A673 (cell line): ENCODE measurements around the gene PFN3. TPM values are rescaled to one million over a fixed set of nuclear protein-coding genes. Genes with fewer than 3 reads are reported as not detected.

Experiments
- BruUV-seq: library from RNA; stranded (reverse); fragments of 400-500 nt; replicated peaks from 2 replicates; lab custom pipeline; 2021; lab: Mats Ljungman, UMichigan
- CTCF ChIA-PET: fragments of 300-600 bp; sonication (Branson Sonifier 250); formaldehyde crosslinking; loops from one replicate; lab custom pipeline; 2022; ENCODE audit warnings: antibody characterized with exemption; lab: Charles Lee
- POLR2A ChIA-PET: fragments of 300-600 bp; sonication (Branson Sonifier 250); formaldehyde crosslinking; loops from one replicate; lab custom pipeline; 2022; ENCODE audit warnings: antibody characterized with exemption; ENCODE audit not compliant: low non-redundant PET; lab: Charles Lee
- DNase-seq: peaks from one replicate; pipeline ENCODE4 v3.0.0-alpha.2; 2015; ENCODE audit warnings: low spot score
- H3K27ac ChIP-seq: fragments of 200-600 bp; sonication (generic); 2 replicates; pipeline ENCODE4 v1.5.1; 2016; ENCODE audit warnings: mixed run types, low read depth, mild to moderate bottlenecking, mixed read lengths, antibody characterized with exemption, low read length; ENCODE audit not compliant: poor library complexity, severe bottlenecking
- H3K27me3 ChIP-seq: fragments of 200-600 bp; sonication (generic); replicated peaks from 2 replicates; pipeline ENCODE4 v1.6.1; 2017; ENCODE audit warnings: mixed run types, low read depth, mild to moderate bottlenecking, mixed read lengths, antibody characterized with exemption, low read length; ENCODE audit not compliant: insufficient read depth, poor library complexity
- H3K36me3 ChIP-seq: fragments of 200-600 bp; sonication (generic); 2 replicates; pipeline ENCODE4 v1.6.1; 2016; ENCODE audit warnings: mixed run types, mild to moderate bottlenecking, mixed read lengths, antibody characterized with exemption, low read length; ENCODE audit not compliant: insufficient read depth, poor library complexity, severe bottlenecking
- H3K4me1 ChIP-seq: fragments of 200-600 bp; sonication (generic); 2 replicates; pipeline ENCODE4 v1.6.1; 2017; ENCODE audit warnings: mixed run types, mild to moderate bottlenecking, mixed read lengths, antibody characterized with exemption, low read length; ENCODE audit not compliant: insufficient read depth, poor library complexity, severe bottlenecking
- H3K4me3 ChIP-seq: fragments of 200-600 bp; sonication (generic); 2 replicates; pipeline ENCODE4 v1.5.1; 2016; ENCODE audit warnings: low read depth, mixed run types, mild to moderate bottlenecking, mixed read lengths, low read length; ENCODE audit not compliant: poor library complexity, severe bottlenecking
- H3K9me3 ChIP-seq: fragments of 200-600 bp; sonication (generic); 2 replicates; pipeline ENCODE4 v1.6.1; 2016; ENCODE audit warnings: mixed run types, low read depth, mild to moderate bottlenecking, mixed read lengths, antibody characterized with exemption, low read length; ENCODE audit not compliant: poor library complexity, severe bottlenecking
- EZH2 ChIP-seq: fragments of 200-600 bp; sonication (generic); IDR thresholded peaks from 2 replicates; pipeline ENCODE4 v1.6.1; 2017; ENCODE audit warnings: borderline replicate concordance, low read depth, mild to moderate bottlenecking, mixed read lengths, antibody characterized with exemption, low read length; ENCODE audit not compliant: poor library complexity, severe bottlenecking
- intact Hi-C: fragments of 100-400 bp; cut with micrococcal nuclease; formaldehyde crosslinking; loops from one replicate; pipeline ENCODE4 v1.10.0; 2022; ENCODE audit not compliant: unreplicated experiment
- total RNA-seq: library from RNA; stranded (reverse); gene quantifications from 2 replicates; pipeline ENCODE4 v1.2.3, GENCODE V29; 2021
- TF ChIP-seq, protein P1 (sequence below): fragments of 300-800, 200-600 bp; sonication (generic); conservative IDR thresholded peaks from 2 replicates; pipeline ENCODE4 v1.5.1; 2017; ENCODE audit warnings: low read depth, mild to moderate bottlenecking, antibody characterized with exemption, low read length, moderate library complexity, mixed read lengths

The PFN3 gene
- total RNA-seq, 1 experiment from 2014 or later, result not detected

DNA sequence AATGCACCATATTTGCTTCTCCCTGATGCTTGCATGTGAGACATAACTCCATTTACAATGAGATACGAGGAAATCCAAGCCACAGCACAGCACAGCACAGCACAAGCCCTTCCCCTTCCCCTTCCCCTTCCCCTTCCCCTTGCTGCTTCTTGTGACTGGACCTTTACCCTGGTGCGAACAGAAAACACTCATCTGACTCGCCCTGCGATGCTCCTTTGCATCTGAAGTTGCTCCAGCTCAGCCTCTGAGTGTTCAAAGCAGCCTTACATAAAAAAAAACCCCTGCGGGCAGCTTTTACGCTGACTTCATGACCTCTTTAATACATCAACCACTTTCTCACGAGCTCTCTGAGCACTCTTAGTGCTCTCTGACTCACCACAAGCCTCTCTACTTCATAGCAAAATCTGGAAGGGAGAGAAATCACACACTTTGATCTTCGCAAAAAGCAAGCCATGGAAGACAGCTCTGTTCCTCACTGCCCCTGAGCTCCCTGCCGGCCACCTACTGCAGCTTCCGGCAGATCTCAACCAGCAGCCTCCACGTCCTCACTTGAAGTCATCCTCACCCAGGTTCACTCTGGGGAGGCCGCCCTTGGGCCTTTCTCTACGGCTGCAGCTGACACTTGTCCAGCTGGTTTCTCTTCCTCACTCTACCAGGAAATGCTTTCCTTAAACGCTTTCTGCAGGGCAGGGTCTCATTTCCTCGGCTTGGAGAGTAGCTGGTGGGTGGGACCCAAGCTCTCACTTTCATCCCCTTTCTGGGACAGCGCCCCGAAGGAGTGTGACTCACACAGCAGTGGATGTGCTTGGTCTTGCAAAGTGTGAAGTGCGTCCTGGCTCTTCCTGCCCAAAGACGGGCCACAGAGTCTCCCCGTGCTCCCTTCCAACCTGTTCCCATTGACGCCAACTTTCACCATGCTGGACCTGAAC lies 11.0 kb downstream of the PFN3 start:
- DNase-seq, result no peak
- no peaks in the 10 kb centered on the region for H3K36me3 ChIP-seq
- no peak overlapping the region for H3K4me3 ChIP-seq
- BruUV-seq, result no TSS peak
- no peak overlapping the region for H3K27ac ChIP-seq
- H3K27me3 ChIP-seq, result no peaks in the 10 kb centered on the region
- CTCF ChIA-PET, result interaction anchor here (0.5 to 1.7 kb wide), 3 partner anchors 10 to 66 kb away, joined by 4 to 33 read pairs (median 8); no protein-coding TSS in a partner anchor
- POLR2A ChIA-PET, result no interaction called here
- TF ChIP-seq, protein P1, sequence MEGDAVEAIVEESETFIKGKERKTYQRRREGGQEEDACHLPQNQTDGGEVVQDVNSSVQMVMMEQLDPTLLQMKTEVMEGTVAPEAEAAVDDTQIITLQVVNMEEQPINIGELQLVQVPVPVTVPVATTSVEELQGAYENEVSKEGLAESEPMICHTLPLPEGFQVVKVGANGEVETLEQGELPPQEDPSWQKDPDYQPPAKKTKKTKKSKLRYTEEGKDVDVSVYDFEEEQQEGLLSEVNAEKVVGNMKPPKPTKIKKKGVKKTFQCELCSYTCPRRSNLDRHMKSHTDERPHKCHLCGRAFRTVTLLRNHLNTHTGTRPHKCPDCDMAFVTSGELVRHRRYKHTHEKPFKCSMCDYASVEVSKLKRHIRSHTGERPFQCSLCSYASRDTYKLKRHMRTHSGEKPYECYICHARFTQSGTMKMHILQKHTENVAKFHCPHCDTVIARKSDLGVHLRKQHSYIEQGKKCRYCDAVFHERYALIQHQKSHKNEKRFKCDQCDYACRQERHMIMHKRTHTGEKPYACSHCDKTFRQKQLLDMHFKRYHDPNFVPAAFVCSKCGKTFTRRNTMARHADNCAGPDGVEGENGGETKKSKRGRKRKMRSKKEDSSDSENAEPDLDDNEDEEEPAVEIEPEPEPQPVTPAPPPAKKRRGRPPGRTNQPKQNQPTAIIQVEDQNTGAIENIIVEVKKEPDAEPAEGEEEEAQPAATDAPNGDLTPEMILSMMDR, result no peak
- TF ChIP-seq EZH2, result no peak
- intact Hi-C loops, result loop anchor here (1.0 kb wide), 2 partner anchors 65 to 112 kb away; no protein-coding TSS in a partner anchor
- H3K4me1 ChIP-seq, result peaks cover 4% of the 10 kb centered on the region
- H3K9me3 ChIP-seq, result no peaks in the 10 kb centered on the region

- TF ChIP-seq, protein P1, result no peak
- no peak for TF ChIP-seq EZH2
- intact Hi-C loops, result no loop called here
These were observed 11.9 kb downstream of the PFN3 start for GRCh38 chr5:177388521-177389052.

GRCh38 chr5:177387405-177387804 lies 13.1 kb downstream of the PFN3 start:
- intact Hi-C loops, result no loop called here

More at GRCh38 chr5:177388521-177389052, 11.9 kb downstream of the PFN3 start:
- no TSS peak for BruUV-seq
- Histone ChIP-seq H3K27me3 (no peaks in the 10 kb centered on the region), H3K36me3 (no peaks in the 10 kb centered on the region), H3K4me3 (no peak overlapping the region), H3K27ac (no peak overlapping the region), H3K4me1 (peaks cover 4% of the 10 kb centered on the region), H3K9me3 (no peaks in the 10 kb centered on the region)
- CTCF ChIA-PET, result interaction anchor here (0.6 kb wide), 1 partner anchor 9 kb away, joined by 8 read pairs; no protein-coding TSS in a partner anchor
- no peak for DNase-seq
- POLR2A ChIA-PET, result no interaction called here

More at GRCh38 chr5:177387405-177387804, 13.1 kb downstream of the PFN3 start:
- POLR2A ChIA-PET, result no interaction called here
- no peaks in the 10 kb centered on the region for H3K36me3 ChIP-seq
- H3K4me1 ChIP-seq, result peaks cover 4% of the 10 kb centered on the region
- TF ChIP-seq EZH2, result no peak
- TF ChIP-seq, protein P1, result no peak
- no peak overlapping the region for H3K27ac ChIP-seq
- H3K27me3 ChIP-seq, result no peaks in the 10 kb centered on the region
- DNase-seq, result no peak
- BruUV-seq, result no TSS peak
- H3K9me3 ChIP-seq, result no peaks in the 10 kb centered on the region
- CTCF ChIA-PET, result no interaction called here
- H3K4me3 ChIP-seq, result no peak overlapping the region
